Thyroid gland (tissue), 4 donors: ENCODE results near the gene SLC27A4.

ENCODE experiments used
- POLR2A ChIP-seq, 2 donors: fragments of 450-650 bp; IDR thresholded peaks; one replicate each; pipeline ENCODE4 v1.6.1; 2017; ENCODE audit warnings: antibody characterized with exemption in 2 of 2, mild to moderate bottlenecking in 2 of 2, moderate library complexity in 1 of 2
- TF ChIP-seq, protein P1 (sequence below), 6 experiments: fragments of 200-600 bp in 3 of 6; fragments of 450-650 bp in 3 of 6; sonication (generic) in 3 of 6; IDR thresholded peaks; one replicate each; pipeline ENCODE4 v1.5.1; 2016 to 2019; ENCODE audit warnings: antibody characterized with exemption in 6 of 6, mild to moderate bottlenecking in 2 of 6, inconsistent platforms in 1 of 6, moderate library complexity in 1 of 6

DNA sequence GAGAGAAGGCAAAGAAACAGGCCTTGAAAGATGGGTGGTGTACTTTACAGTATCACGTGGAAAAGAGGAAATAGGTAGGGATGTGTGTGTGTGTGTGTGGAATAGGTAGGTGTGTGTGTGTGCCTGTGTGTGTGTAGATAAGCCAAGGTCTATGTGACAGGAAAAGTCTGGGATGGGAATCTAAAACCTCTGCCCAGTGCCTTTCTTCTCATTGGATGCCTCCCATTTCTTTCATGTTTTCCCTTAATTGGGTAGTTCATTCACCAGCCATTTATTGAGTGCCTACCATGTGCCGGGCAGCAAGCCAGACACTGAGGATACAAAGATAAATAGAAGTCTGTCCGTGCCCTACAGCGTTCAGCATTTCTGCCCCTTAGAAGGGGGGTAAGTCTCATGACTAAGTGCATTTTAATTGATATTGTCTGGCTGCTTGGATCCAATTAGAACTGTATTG is 31.9 kb downstream of the SLC27A4 start:
- TF ChIP-seq, protein P1, sequence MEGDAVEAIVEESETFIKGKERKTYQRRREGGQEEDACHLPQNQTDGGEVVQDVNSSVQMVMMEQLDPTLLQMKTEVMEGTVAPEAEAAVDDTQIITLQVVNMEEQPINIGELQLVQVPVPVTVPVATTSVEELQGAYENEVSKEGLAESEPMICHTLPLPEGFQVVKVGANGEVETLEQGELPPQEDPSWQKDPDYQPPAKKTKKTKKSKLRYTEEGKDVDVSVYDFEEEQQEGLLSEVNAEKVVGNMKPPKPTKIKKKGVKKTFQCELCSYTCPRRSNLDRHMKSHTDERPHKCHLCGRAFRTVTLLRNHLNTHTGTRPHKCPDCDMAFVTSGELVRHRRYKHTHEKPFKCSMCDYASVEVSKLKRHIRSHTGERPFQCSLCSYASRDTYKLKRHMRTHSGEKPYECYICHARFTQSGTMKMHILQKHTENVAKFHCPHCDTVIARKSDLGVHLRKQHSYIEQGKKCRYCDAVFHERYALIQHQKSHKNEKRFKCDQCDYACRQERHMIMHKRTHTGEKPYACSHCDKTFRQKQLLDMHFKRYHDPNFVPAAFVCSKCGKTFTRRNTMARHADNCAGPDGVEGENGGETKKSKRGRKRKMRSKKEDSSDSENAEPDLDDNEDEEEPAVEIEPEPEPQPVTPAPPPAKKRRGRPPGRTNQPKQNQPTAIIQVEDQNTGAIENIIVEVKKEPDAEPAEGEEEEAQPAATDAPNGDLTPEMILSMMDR (IDR thresholded peaks at IDR 0.05) = no peak
- no peak for TF ChIP-seq POLR2A (IDR thresholded peaks at IDR 0.05)
